Suppressor macrophage treated with lipopolysaccharide for 1 hour (primary cell): ENCODE results near the gene VWA8.

Experiments
- DNase-seq, 3 donors: peaks; one replicate each; pipeline ENCODE4 v3.0.0-alpha.2; 2020 to 2022

The VWA8 gene

DNA sequence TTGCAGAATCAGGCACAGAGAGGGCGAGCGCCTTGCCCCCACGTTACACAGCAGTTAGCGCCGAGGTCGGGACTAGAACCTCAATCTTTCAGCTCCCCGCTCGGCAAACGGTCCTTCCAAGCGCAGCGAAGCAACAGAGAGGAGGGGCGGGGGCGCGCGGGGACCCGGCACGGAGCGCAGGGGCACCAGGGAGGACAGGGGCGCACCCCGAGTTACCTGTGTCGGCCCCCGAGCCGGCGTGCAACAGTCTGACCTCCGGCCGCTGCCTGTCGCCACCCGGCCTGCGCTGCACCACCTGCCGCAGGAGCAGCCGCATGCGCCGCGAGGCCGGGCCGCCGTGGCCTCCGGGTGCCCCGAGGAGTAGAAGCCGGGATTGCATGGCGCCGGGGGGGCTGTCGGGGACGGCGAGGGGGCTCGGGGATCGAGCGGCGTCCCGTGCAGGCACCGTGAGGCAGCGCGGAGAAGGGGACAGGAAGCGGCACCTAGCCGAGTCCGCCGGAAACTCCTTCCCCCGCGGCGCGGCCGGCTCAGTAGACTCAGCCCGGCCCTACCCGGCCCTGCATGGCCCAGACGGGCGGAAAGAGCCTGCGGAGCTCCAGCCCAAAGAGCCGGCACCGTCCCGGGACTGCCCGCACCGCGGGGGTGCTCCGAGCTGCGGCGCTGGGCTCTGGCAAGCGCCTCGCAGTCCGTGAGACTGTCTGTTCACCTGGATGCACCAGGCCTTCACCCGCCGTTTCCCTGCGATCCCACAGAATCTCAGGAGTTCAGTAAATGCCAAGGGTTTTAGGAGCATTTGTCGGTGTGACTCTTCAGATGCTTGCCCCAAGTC lies at the start of gene VWA8:
Gene VWA8 (minus strand): TSS at position 473 of the 829 bp plus-strand sequence. CDS start 94 bp downstream, at position 379.
- DNase-seq: peak; percentile 75 to 90 (median 78)

GRCh38 chr13:42009057-42009456 lies 48.1 kb upstream of the VWA8 start:
- no peak for DNase-seq

GRCh38 chr13:42007844-42008243 lies 46.9 kb upstream of the VWA8 start:
- DNase-seq: no peak

GRCh38 chr13:42002066-42002465 lies 41.2 kb upstream of the VWA8 start:
- no peak for DNase-seq

DNA sequence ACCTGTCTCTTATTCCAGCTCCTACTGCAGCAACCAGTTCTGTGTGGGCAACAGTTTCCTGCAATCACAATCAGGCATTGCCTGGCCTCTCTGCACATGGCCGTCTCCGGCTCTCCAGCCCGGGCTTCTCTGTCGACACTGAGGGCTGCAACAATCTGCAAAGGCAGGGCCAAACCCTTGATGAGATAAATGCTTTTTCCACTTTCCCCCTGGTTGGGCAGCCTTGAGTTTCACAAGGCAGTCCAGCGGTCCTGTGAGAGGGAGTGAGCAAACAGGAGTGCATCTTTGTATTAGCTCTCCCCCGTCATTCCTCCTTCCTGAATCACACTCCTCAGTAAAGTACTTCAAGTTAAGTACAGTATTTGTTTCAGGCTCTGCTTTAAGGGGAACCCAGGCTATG lies 40.7 kb upstream of the VWA8 start:
- no peak for DNase-seq

GRCh38 chr13:42000846-42001245 lies 39.9 kb upstream of the VWA8 start:
- DNase-seq: no peak

- DNase-seq: no peak
These were observed 36.5 kb upstream of the VWA8 start for GRCh38 chr13:41997396-41997795.

DNA sequence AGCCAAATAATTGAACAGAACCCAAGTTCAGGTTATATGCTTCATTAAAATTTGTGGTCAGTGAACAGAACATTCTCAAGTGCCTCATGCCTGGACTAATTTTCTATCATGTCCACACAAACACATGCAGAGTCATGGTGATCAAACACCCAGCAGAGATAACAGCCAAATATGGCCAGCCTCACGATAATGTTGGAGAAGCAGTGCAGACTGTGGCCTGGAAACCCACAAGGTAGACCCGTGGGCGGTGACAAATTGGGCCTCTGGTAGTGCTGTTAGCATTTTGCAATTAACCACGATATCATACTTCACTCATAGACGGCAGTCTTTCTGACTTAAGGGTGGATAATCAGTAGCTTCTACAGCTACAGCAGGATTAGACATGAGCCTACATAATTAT lies 35.0 kb upstream of the VWA8 start:
- DNase-seq: peak; percentile 39 to 53 (median 45)

GRCh38 chr13:41995336-41995735 lies 34.4 kb upstream of the VWA8 start:
- no peak for DNase-seq

DNA sequence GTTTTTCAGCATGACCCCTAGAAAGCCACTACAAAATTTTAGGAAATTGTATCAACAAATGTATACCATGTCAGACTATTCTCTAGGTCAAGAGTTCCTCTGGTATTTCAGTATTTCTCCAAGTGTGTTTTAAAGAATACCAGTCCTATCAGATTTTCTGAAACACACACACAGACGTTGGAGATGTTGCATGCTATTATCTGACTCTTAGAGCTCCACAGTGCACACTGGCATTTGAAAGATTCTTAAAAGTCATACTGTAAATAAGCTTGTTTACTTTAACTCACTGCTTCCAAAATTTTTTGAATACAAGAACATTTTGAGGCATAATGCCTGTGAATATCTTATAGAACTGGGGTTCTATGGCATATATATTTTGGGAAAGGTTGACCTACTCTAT lies 33.8 kb upstream of the VWA8 start:
- no peak for DNase-seq

GRCh38 chr13:41991936-41992335 lies 31.0 kb upstream of the VWA8 start:
- no peak for DNase-seq

- no peak for DNase-seq
These were observed 27.3 kb upstream of the VWA8 start for GRCh38 chr13:41988244-41988643.

GRCh38 chr13:41985788-41986508 lies 25.0 kb upstream of the VWA8 start:
- peak; percentile 54 to 61 (median 56) for DNase-seq

DNA sequence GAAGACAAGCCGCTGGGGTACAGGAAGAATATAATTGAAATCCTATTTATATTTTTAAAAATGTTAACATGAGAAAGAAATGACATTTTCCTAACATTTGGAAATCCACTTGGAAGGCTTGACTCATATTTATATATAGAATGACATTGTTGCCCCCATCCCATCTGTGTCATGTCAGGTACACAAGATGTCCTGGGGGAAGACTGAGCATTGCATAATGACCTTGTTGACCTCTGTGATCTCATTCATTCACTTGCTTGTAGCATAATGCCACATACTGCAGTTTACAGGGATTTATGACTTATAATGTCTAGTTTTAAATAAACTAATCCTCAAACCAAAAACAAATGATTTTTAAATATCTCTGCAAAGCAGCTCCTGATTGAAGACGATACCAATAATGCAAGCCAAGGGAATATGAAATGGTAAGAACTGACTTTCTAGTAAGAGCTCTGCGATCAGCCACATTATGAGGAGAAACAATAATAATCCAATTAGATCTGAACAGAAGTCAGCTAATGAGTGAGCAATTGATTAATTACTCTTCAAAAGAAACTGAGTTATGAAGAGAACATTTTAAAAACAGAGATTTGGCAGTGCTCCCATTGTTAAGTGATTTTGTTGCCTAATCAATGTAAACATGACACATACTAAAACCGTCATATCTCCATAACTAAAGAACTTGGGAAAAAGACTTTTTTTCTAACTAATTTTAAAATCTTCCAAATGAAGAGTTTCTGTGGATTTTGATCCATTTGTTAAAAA lies 21.2 kb upstream of the VWA8 start:
- no peak for DNase-seq

DNA sequence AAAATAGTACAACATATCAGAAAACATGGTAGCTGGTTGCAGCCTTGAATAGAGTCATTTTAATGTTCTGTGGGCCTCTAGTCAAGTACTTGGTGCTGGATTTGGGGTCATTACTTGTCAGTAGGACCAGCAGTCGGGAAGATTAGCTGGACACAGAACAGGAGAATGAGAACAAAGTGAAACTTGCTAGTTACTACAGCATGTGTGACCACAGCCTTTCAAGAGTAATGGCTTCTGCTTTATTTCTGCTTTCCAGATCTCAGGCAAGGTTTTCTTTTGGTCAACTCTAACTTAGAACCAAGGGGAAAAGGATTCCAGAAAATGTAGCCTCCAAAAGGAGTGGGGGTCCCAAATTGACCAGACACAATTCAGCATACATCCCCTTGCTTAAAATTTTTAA lies 17.1 kb upstream of the VWA8 start:
- no peak for DNase-seq

- DNase-seq: no peak
These were observed 15.6 kb upstream of the VWA8 start for GRCh38 chr13:41976476-41976875.

- DNase-seq: no peak
These were observed 13.5 kb upstream of the VWA8 start for GRCh38 chr13:41974262-41974900.

DNA sequence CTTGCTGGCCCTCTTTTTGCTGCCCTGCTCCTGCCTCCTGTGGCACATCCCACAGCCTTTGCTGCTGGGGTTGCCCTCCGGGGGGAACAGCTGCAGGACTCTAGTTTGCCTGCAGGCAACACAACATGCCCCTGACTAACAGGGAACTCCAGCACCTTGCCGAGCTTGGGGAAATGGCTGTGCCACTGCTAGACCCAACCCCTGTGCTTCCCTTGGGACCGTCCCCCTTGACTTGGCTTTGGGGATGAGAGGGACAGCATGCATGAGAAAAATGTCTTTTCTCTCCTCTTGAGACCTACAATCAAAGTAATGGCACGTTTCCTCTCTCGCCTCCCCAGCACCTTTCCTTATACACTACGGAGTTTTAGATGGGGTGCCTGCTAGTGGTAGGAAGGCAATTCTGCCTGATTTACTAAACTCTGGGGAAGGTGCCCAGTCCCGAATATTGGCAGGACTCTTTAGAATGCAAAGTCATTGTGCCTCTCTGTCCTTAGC lies 12.4 kb upstream of the VWA8 start:
- no peak for DNase-seq

DNA sequence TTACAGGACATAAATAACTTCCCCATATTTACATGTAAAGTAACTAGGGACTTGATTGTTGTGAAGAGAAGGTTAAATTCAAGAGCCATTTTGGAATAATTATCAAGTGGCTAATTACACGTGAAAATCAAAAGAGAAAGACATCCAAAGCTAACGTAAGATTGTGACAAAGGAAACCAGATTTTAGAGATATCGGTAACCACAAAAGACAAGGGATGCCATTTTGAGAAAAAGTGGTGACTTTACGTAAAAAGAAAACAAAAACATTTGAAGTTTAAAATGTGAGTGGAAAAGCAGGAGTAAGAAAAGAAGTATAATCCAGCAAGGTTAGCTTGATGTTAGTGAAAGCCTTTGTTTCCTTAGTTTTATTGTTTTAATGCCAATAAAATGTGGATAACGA lies 10.9 kb upstream of the VWA8 start:
- DNase-seq: no peak

DNA sequence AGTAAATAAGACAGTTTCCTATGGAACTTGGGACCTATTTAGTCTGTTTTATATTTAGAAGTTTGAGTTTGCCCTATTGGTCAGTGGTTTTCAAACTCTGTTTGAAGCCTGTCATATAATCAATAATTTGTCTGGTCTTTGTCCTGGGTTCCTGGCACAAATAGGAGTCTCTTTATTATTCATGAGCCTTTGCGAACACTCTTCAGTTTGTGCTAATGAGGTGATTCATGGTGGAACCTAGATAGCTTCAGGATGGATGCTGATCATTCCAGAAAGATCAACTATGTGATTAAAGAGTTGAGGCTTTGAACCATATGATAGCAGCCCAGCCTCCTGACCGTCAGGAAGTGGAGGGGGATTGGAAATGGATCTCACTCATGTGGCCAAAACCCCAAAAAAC lies 10.0 kb upstream of the VWA8 start:
- DNase-seq: no peak

DNA sequence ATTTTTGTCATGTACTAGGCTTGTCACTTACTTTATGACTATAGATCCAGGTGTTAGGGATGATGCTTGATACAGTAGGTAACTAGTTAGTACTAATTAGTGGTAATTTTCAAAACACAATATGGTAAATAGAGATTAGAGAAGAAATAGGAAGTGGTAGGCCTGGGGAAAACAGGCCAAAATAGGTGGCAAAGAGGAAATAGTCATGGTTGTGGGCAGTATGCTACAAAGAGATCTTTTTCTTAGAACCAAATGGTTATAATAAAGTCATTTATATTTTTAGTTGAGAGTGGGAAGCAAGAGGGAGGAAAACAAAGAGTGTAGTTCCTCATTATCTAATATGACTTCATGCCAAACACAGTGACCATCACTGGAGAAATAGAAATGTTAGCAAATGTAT lies 9.1 kb upstream of the VWA8 start:
- DNase-seq: peak; percentile 47 to 76 (median 65)

- peak in 2 of 3 donors; percentile 32 to 39 for DNase-seq
These were observed 8.2 kb upstream of the VWA8 start for GRCh38 chr13:41969072-41969471.

DNA sequence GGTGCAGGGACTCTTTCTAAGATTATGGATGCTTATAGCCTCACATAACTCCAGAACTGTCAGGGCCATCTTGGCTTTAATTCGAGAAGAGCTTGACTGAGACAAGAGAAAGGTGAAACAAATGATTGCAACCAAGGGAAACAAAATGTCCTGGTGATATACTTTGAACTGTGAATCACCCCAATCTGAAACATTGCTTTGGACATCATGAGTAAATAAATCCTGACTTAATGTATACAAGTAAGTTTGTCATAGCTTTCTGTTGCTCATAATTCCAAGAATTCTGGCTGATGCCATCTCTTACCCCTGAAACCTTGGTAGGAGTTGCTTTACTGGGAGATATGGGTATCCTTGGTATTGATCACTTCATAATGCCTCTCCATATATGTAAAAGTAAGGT lies 5.8 kb upstream of the VWA8 start:
- DNase-seq: no peak
